Neural cell (in vitro differentiated cells): ENCODE results near the gene S100G.

Source experiments
- CTCF ChIP-seq: fragments of 450-650 bp; IDR thresholded peaks from 2 replicates; pipeline ENCODE4 v1.5.1; 2014; ENCODE audit warnings: antibody characterized with exemption, mild to moderate bottlenecking, moderate library complexity; ENCODE audit not compliant: poor library complexity, severe bottlenecking
- EP300 ChIP-seq: fragments of 450-650 bp; conservative IDR thresholded peaks from 2 replicates; pipeline ENCODE4 v1.6.1; 2014; ENCODE audit warnings: antibody characterized with exemption, mild to moderate bottlenecking, moderate library complexity; ENCODE audit not compliant: poor library complexity, severe bottlenecking
- POLR2AphosphoS5 ChIP-seq: IDR thresholded peaks from 2 replicates; pipeline ENCODE4 v1.6.1; 2012
- REST ChIP-seq: IDR thresholded peaks from 2 replicates; pipeline ENCODE4 v1.6.1; 2012; ENCODE audit warnings: borderline replicate concordance

GRCh38 chrX:16696956-16697355 lies 47.0 kb downstream of the S100G start:
- TF ChIP-seq CTCF (no peak), EP300 (no peak), REST (no peak), POLR2AphosphoS5 (no peak)
